Renal cortical epithelial cell (primary cell): ENCODE results near the gene TMEM94. TPM values are rescaled to one million over a fixed set of nuclear protein-coding genes. Genes with fewer than 3 reads are reported as not detected.
"Not testable (repeated sequence)": the region's sequence is repeated elsewhere in the genome, so short reads cannot be mapped to it uniquely, and the experiment has no call there.

Experiments
- DNase-seq: peaks from one replicate; pipeline ENCODE4 v3.0.0-alpha.2; 2011; ENCODE audit warnings: low read depth
- total RNA-seq: library from RNA; depleted of rRNA; stranded (reverse); fragments of >200 nt; gene quantifications from 2 replicates; pipeline ENCODE4 v1.2.3, GENCODE V29; 2014

TMEM94 gene
- total RNA-seq, 1 donor from 2014 or later = 68.5 TPM

- DNase-seq = no peak
These were observed 11.1 kb upstream of the TMEM94 start for GRCh38 chr17:75445296-75445695.

GRCh38 chr17:75445896-75446295 is 10.5 kb upstream of the TMEM94 start:
- DNase-seq = not testable (repeated sequence)

- no peak for DNase-seq
These were observed 8.2 kb upstream of the TMEM94 start for GRCh38 chr17:75447951-75448856.

GRCh38 chr17:75450270-75450669 is 6.2 kb upstream of the TMEM94 start:
- DNase-seq = no peak

GRCh38 chr17:75454193-75454592 is 2.2 kb upstream of the TMEM94 start:
- DNase-seq = peak; percentile 83

- DNase-seq = not testable (repeated sequence)
These were observed 1.8 kb upstream of the TMEM94 start for GRCh38 chr17:75454672-75455071.

- DNase-seq = no peak
These were observed 407 bp upstream of the TMEM94 start for GRCh38 chr17:75456039-75456416.

- no peak for DNase-seq
These were observed 716 bp downstream of the TMEM94 start for GRCh38 chr17:75457047-75457654.

GRCh38 chr17:75459246-75459589 is 2.8 kb downstream of the TMEM94 start:
- DNase-seq = no peak

- DNase-seq = peak; percentile 77
These were observed 3.3 kb downstream of the TMEM94 start for GRCh38 chr17:75459590-75460267.

- no peak for DNase-seq
These were observed 3.9 kb downstream of the TMEM94 start for GRCh38 chr17:75460295-75460694.

GRCh38 chr17:75463603-75464002 is 7.2 kb downstream of the TMEM94 start:
- no peak for DNase-seq

GRCh38 chr17:75465039-75465438 is 8.6 kb downstream of the TMEM94 start:
- no peak for DNase-seq

- DNase-seq = no peak
These were observed 11.9 kb downstream of the TMEM94 start for GRCh38 chr17:75468291-75468754.

GRCh38 chr17:75468779-75469373 is 12.4 kb downstream of the TMEM94 start:
- no peak for DNase-seq

GRCh38 chr17:75471207-75471606 is 14.8 kb downstream of the TMEM94 start:
- no peak for DNase-seq

GRCh38 chr17:75472119-75472518 is 15.7 kb downstream of the TMEM94 start:
- DNase-seq = peak; percentile 38

GRCh38 chr17:75473246-75473645 is 16.8 kb downstream of the TMEM94 start:
- no peak for DNase-seq

GRCh38 chr17:75474736-75475135 is 18.3 kb downstream of the TMEM94 start:
- DNase-seq = no peak

- DNase-seq = no peak
These were observed 18.9 kb downstream of the TMEM94 start for GRCh38 chr17:75475144-75475835.

- no peak for DNase-seq
These were observed 19.4 kb downstream of the TMEM94 start for GRCh38 chr17:75475851-75476250.

- DNase-seq = no peak
These were observed 19.8 kb downstream of the TMEM94 start for GRCh38 chr17:75476271-75476671.
